ENCODE results near the gene GHRH. TPM values are rescaled to one million over a fixed set of nuclear protein-coding genes. Genes with fewer than 3 reads are reported as not detected.

The GHRH gene
- total and polyA plus RNA-seq, 2 of the 4 experiments (the other 2 are of a cell fraction): not detected

- H2AK5ac ChIP-seq (ENCODE audit: low read depth, low read length): peak overlapping the region; percentile 92
- H4K8ac ChIP-seq (ENCODE audit: low read depth in 2 of 2, low read length in 2 of 2): peak overlapping the region in 1 of 2 experiments; percentile 22; a peak in 1 of 4 replicates
- H3K9ac ChIP-seq (ENCODE audit: low read depth, low read length): no peak overlapping the region; the same call in 1 of the 2 replicates
- no peak overlapping the region for H4K5ac ChIP-seq (ENCODE audit: low read depth, low read length)
- H2AK9ac ChIP-seq (replicated peaks; ENCODE audit: low read depth, low read length, poor library complexity): peak overlapping the region; percentile 32
- peak overlapping the region; percentile 16; the same call in 1 of the 2 replicates for H4K91ac ChIP-seq (ENCODE audit: insufficient read depth, low read depth, low read length)
- H2BK5ac ChIP-seq (ENCODE audit: low read depth, low read length, poor library complexity, severe bottlenecking): peak overlapping the region; percentile 73
- no TSS peak for BruUV-seq (replicated peaks)
- no CpG with 5 or more reads among the region's 11 CpGs for WGBS, 2 experiments (ENCODE audit: extremely low coverage in 2 of 2, insufficient read length in 1 of 2)
- no peak overlapping the region for H3K18ac ChIP-seq (ENCODE audit: low read depth, low read length)
- peaks cover 20% of the 10 kb centered on the region for H3K9me1 ChIP-seq (ENCODE audit: insufficient read depth, low read length)
- peak overlapping the region; percentile 66 for H3K14ac ChIP-seq (replicated peaks; ENCODE audit: low read depth, low read length)
- H3K9me3 ChIP-seq (ENCODE audit: control insufficient read depth, insufficient read depth, low read length): no peaks in the 10 kb centered on the region
- no peak overlapping the region for H2AFZ ChIP-seq (replicated peaks; ENCODE audit: low read length, poor library complexity)
- dilution Hi-C loops (cut with HindIII; ENCODE audit: low sequenced_read_pairs, unreplicated experiment): no loop called here
- no peak overlapping the region for H3K56ac ChIP-seq (ENCODE audit: extremely low read depth, insufficient read depth, low read length)
- CTCF ChIA-PET: interaction anchor here (0.6 kb wide), 1 partner anchor 121 kb away, joined by 3 read pairs; no protein-coding TSS in a partner anchor
- no peak overlapping the region for H3K4me2 ChIP-seq (ENCODE audit: low read depth, low read length)
- H3K36me3 ChIP-seq (ENCODE audit: control insufficient read depth, insufficient read depth, low read length): no peaks in the 10 kb centered on the region
- DNase-seq (no peak), ATAC-seq (ENCODE audit: low read depth) (no peak)
- H2BK15ac ChIP-seq (ENCODE audit: low read depth, low read length): peak overlapping the region; percentile 70; the same call in 1 of the 3 replicates
- peak overlapping the region; percentile 72; the same call in 1 of the 2 replicates for H2BK20ac ChIP-seq (ENCODE audit: low read depth, low read length)
- H3K4me3 ChIP-seq (ENCODE audit: insufficient read depth, low read depth, low read length): no peak overlapping the region
- H3K4ac ChIP-seq (ENCODE audit: low read depth, low read length): peak overlapping the region; percentile 67; the same call in 1 of the 2 replicates
- in situ Hi-C loops (cut with MboI; ENCODE audit: low sequenced_read_pairs): no loop called here
- POLR2A ChIA-PET (ENCODE audit: unreplicated experiment): no interaction called here
- H4K20me1 ChIP-seq (ENCODE audit: insufficient read depth, low read length): peaks cover 6% of the 10 kb centered on the region; the same call in 1 of the 2 replicates
- peaks cover 20% of the 10 kb centered on the region for H3K4me1 ChIP-seq (ENCODE audit: control insufficient read depth, insufficient read depth, low read length)
- intact Hi-C loops (cut with micrococcal nuclease): no loop called here
- peaks cover 21 to 71% of the 10 kb centered on the region in 2 experiments for H3K79me1 ChIP-seq (ENCODE audit: low read depth in 1 of 2, low read length in 2 of 2)
- H2BK120ac ChIP-seq (ENCODE audit: low read depth, low read length): 0 out of 2 replicates have a peak overlapping the region, but pooled peaks have one; percentile 5
- peak overlapping the region; percentile 45 for H3K27ac ChIP-seq (ENCODE audit: insufficient read depth, low read length)
- H3K23ac ChIP-seq (ENCODE audit: low read depth, low read length): peak overlapping the region; percentile 47; the same call in 1 of the 2 replicates
- H3K27me3 ChIP-seq (ENCODE audit: control insufficient read depth, insufficient read depth, low read length): no peaks in the 10 kb centered on the region
- TF ChIP-seq, protein P1, sequence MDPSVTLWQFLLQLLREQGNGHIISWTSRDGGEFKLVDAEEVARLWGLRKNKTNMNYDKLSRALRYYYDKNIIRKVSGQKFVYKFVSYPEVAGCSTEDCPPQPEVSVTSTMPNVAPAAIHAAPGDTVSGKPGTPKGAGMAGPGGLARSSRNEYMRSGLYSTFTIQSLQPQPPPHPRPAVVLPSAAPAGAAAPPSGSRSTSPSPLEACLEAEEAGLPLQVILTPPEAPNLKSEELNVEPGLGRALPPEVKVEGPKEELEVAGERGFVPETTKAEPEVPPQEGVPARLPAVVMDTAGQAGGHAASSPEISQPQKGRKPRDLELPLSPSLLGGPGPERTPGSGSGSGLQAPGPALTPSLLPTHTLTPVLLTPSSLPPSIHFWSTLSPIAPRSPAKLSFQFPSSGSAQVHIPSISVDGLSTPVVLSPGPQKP (IDR thresholded peaks at IDR 0.05; ENCODE audit: borderline replicate concordance, low read depth, low read length): no peak
- TF ChIP-seq NFE2L2 (IDR thresholded peaks at IDR 0.05; ENCODE audit: low read depth, low read length) (no peak), MXI1 (IDR thresholded peaks at IDR 0.05; ENCODE audit: borderline replicate concordance, low read depth, low read length) (no peak), SMC3 (IDR thresholded peaks at IDR 0.05; ENCODE audit: low read depth, low read length) (no peak), CTCF (conservative IDR thresholded peaks at IDR 0.05; ENCODE audit: low read depth, low read length) (no peak), RFX5 (IDR thresholded peaks at IDR 0.05; ENCODE audit: low read depth, low read length) (no peak), RAD21 (IDR thresholded peaks at IDR 0.05; ENCODE audit: low read length) (no peak), RCOR1 (IDR thresholded peaks at IDR 0.05; ENCODE audit: insufficient replicate concordance, low read length) (no peak), FOS (IDR thresholded peaks at IDR 0.05; ENCODE audit: low read depth, low read length) (no peak), CHD1 (IDR thresholded peaks at IDR 0.05; ENCODE audit: low read depth, low read length) (no peak), POLR2A (IDR thresholded peaks at IDR 0.05; ENCODE audit: low read depth, low read length) (no peak), BHLHE40 (IDR thresholded peaks at IDR 0.05; ENCODE audit: low read depth, low read length) (no peak), MAFK (IDR thresholded peaks at IDR 0.05; ENCODE audit: low read depth, low read length) (no peak), MAZ (IDR thresholded peaks at IDR 0.05; ENCODE audit: borderline replicate concordance, low read depth, low read length) (no peak)
- TF ChIP-seq, protein P2, sequence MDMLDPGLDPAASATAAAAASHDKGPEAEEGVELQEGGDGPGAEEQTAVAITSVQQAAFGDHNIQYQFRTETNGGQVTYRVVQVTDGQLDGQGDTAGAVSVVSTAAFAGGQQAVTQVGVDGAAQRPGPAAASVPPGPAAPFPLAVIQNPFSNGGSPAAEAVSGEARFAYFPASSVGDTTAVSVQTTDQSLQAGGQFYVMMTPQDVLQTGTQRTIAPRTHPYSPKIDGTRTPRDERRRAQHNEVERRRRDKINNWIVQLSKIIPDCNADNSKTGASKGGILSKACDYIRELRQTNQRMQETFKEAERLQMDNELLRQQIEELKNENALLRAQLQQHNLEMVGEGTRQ (IDR thresholded peaks at IDR 0.05; ENCODE audit: low read depth, low read length): no peak
These were observed 31.8 kb upstream of the GHRH start for GRCh38 chr20:37293301-37293943.

All from IMR-90 (cell line).